Measurements from ENCODE around the gene MMP23B.

DNA sequence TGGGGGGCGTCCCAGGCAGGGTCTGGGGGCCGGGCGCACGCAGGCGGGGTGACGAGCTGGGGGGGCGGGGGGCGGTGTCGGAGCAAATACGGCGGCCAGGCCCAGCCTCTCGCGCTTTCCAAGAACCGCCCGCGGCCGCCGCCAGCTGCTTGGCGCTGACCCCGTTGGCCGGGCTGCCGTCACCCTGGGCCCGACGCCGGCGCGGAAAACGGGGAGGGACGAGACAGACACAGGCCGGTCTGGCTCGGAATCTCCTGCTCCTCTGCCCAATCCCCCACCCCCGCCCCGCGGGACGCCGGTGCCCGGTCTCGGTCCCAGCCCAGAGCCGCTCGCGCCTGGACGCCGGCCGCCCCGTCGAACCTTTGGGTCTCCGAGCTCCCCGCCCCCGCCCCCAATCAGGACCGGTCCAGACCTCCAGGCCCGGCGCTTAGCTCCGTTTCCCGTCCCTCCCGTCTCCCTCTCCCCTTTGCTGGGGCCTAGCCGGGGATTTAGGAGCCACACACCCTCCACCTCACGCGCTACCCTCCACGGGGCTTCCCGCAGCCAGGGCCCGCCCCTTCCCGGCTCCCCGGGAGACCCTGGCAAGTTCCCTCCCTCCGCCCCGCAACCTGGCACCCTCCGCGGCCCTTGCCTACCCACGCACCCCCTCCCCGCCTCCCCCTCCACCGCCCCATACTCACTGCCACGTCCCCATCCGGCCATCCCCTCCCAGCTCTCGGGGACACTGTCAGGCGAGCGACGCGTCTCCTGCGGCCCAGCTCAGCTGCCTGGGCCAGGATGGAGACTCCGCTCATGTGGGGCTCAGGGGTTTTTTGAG is 800 bp upstream of the MMP23B start:
- TF ChIP-seq SUZ12 (IDR thresholded peaks at IDR 0.05; ENCODE audit: extremely low read depth, insufficient read depth, insufficient read length) (no peak), ZNF274 (IDR thresholded peaks at IDR 0.05; ENCODE audit: low read depth, low read length) (no peak)
